ENCODE measurements around the gene RHCG.
"Not testable (repeated sequence)": the region's sequence is repeated elsewhere in the genome, so short reads cannot be mapped to it uniquely, and the experiment has no call there.

Gene RHCG

DNA sequence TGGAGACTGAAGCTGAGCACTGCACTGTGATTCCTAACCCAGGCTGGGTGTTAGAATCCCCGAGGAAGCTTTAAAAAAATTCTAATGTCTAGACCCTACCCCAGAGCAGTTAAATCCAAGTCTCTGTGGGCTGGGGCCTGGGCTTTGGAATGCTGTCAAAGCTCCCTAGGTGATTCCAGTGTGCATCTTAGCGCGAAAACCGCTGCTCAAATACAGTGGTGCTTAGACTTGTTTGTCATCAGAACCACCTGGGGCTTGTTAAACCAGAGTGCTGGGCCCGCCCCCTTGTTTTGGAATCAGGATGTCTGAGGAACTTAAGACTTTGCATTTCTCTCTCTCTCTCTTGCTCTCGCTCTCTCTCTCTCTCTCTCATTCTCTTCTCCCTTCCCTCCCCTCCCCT is 20.7 kb downstream of the RHCG start:
- DNase-seq, result no peak

DNA sequence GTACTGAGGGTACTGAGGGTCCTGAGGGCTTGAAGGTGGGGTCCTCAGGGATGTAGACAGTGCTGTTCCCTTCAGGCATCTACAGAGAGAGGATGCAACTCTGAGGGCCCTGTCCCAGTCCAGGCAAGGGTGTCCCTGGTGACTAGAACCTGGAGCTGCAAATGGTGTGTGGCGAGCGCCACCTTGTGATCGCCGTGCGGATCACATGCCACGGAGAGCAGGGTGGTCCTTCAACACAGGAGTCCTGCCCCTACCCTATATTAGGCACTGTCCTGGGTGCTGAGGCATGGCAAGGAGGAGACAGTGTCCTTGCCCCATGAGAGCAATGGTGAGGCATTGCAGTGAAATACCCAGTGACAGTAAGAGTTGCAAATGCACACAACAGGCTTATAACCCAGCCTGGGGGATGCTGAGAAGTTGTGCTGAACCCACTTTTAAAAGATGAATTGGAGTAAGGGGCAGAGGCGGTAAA is 23.6 kb downstream of the RHCG start:
- peak; percentile 3 for DNase-seq

DNA sequence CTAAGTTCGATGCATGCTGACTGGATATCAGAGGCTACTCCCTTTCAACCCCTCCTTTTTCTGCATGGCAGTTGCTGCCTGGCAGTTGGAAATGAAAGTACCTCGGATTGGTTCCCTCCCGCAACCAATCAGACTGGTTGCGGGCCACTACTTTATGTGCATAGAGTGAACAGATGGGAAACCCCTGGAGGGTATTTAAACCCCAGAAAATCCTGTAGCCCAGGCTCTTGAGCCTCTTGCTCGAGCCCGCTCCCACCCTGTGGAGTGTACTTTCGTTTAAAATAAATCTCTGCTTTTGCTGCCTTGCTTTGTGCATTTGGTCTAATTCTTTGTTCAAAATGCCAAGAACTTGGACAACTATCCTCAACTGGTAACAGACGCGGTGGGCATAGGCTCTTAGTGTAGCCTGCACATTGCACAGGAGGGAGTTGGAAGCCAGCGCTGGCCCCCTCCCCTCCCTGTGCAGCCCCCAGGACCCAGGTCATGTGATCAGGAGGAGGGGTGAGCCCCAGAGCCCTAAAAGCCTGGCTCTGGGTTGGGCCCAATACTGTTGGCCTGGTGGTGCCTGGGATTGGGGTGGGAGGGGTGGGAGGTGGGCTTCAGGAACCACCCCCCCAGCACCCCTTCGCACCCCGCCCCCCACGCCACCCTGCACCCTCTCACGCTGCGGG is 26.8 kb downstream of the RHCG start:
- DNase-seq, result no peak

- not testable (repeated sequence) for DNase-seq
Measured at GRCh38 chr15:89468813-89469212, 27.6 kb downstream of the RHCG start.

- DNase-seq, result no peak
Measured at GRCh38 chr15:89463113-89463512, 33.3 kb downstream of the RHCG start.

GRCh38 chr15:89462198-89462912 is 34.0 kb downstream of the RHCG start:
- DNase-seq, result no peak

DNA sequence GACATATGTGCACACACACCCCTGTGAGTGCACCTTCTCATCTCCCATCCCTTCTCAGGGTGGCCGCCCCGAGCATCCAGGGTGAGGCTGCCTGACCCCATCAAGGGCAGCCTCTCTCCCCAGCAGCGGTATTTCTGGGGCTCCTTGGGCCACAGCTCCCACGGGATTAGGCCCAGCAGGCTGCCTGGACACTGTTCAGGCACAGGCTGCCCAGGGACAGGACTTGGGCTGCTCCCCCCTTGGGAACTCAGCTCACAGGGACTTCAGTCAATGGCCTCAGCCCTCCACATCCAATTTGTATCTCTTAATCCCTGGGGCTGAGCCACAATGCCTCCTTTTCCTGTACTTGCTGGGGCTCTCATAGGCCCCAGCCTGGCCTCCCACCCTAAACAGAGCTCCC is 35.0 kb downstream of the RHCG start:
- no peak for DNase-seq

DNA sequence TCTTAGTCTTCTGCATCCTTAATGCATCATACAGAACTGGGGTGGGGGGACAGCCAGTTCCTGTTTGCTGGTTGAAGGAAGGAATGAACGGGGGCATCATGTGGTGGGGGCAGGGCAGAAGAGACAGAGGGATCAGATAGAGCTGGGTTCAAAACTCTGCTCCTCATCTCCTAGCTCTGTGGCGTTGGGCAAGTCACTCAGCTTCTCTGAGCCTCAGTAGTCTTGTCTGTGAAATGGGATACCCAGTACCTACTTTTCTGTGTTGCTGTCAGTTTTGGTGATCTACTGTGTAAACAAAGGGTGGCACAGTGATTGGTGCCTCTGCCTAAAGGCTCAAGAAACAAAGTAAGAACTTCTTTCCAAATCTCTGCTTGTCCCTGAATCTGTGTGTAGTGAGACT is 36.3 kb downstream of the RHCG start:
- no peak for DNase-seq

- DNase-seq, result no peak
Measured at GRCh38 chr15:89459271-89460038, 36.9 kb downstream of the RHCG start.

DNA sequence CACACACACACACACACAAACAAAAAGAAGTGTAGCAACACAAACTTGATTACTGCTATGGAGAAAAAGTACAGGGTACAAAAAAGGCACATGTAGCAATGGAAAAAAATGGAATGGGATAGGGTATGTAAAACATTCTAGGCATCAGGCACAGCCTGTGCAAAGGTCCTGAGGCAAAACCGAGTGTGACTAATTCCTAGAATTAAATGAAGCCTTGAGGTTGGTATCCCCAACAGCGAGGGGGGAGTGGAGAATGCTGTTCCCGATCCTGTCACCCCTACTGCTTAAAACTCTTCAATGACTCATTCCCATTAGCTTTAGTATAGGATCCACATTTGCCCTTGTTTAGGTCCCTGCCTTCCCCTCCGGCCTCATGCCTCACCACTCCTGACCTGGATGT is 37.9 kb downstream of the RHCG start:
- DNase-seq, result no peak

DNA sequence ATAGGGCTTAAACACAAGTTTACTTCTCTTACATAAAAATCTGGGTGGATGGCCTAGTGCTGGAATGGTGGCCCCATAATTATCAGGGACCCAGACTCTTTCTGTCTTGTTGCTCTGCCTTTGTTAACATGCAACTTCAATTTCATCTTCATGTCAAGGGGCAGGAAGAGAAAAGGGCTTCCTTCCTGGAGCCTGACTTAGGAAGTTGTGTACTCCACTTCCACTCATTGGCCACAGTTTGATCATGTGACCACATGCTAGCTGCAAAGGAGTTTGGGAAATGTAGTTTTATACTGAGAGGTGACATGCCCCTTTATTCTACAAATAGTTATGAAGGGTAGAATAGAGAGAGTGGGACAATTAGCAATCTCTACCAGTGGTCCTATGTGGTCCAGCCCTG is 39.3 kb downstream of the RHCG start:
- peak; percentile 3 for DNase-seq

DNA sequence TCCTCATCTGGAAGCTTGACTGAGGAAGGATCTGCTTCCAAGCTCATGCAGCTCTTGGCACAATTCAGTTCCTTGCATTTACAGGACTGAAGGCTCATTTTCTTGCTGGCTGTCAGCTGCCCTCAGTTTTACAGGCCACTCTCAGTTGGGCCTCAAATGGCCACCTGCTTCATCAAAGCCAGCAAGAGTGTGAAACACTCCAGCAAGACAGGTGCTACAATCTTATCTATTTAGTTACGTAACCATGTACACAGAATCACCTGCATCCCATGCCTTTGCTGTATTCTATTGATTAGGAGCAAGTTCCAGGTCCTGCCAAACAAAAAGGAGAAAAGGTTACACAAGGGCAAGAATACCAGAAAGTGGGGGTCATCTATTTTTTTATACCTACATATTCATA is 40.8 kb downstream of the RHCG start:
- peak; percentile 23 for DNase-seq

DNA sequence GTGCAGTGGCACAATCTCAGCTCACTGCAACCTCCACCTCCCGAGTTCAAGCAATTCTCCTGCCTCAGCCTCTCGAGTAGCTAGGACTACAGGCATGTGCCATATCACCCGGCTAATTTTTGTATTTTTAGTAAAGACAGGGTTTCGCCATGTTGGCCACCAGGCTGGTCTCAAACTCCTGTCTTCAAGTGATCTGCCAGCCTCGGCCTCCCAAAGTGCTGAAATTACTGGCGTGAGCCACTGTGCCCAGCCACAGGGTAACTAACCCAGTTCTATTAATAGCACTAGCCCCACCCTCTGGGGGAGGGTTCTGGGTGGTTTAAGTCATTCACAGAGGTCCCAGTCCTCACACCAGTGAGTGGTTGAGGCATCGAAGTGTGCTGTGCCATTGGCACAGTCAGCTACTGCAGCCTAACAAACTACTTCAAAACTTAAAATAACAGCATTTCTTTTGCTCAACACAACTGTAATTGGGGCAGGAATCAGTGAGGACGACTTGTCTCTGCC is 44.0 kb downstream of the RHCG start:
- no peak for DNase-seq

GRCh38 chr15:89451846-89452245 is 44.5 kb downstream of the RHCG start:
- no peak for DNase-seq

DNA sequence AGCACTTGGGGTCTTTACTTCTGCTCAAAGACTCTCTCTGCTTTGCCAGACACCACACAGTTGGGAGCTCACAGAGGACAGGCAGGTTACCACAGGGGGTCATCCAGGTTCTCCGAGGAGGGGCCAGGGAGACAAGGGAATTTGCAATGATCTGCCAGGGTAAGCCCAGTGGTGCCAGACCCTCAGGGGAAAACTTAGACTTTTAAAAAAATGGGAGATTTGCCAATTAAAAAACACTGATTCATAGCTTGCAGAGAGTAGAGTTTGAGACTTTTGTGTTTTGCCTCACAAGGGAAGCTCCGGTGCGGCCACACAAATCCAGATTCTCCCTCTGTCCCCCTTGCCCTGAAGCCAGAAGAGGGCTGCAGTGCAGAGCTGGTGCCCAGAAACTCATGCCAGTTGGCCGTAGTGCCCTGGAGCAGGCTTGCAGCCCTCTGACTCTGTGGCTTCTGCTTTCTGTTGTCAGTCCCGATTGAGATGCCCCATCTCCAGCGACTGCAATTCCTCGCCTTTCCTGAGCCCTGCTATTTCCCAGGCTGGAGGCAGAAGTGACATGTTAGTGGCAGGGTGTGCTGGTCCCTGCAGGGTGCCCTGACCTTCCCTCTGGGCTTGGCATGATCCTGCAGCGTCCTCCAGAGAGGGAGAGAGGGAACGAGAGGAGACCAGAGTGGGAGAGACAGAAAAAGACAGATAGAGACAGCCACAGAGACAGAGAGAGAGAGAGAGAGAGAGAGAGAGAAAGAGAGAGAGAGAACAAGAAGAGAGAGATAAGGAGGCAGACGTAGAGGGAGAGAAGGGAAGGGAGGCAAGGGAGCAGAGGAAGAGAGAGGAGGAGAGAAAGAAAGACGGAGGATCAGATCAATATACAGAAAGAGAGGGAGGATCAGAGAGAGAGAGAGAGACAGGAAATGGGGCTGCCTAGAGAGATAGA is 46.0 kb downstream of the RHCG start:
- DNase-seq, result no peak

DNA sequence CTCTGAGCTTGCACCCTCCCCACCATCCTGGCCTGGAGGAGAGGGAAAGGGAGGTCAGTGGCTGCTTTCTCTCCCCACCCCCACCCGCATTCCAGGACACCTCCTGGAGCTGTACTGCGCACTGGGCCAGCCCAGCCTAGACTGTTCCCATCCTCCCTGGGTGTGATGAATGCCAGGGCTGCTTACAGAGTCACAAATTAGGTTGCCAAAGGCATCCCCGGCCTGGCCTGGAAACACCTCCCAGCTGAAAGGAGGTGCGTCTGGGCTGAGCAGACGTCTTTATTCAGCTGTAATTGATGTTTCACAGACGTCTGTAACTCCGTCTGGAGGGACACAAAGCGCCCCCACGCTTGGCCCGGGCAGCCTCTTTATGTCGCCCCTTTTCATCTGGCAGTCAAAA is 47.6 kb downstream of the RHCG start:
- DNase-seq, result no peak

GRCh38 chr15:89447676-89448075 is 48.7 kb downstream of the RHCG start:
- DNase-seq, result no peak

- DNase-seq, result no peak
Measured at GRCh38 chr15:89446255-89446891, 50.0 kb downstream of the RHCG start.

DNA sequence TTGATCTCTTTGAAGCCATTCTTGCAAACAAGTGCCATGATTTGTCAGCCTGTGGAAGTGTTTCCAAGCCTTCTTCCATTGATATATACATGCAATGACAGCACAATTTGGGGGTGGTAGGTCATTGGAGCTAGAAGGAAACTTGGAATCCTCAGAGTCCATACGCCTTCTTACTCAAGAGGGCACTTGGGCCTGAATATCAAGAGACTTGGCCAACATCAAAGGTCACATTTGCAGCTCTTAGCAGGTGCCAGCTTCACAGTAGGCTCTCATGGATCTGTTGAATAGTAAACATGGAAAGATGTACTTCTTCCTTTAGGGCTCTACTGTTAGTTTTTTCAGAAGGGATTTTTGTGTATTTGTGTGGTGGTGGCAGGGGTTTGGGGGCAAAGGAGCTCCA is 50.9 kb downstream of the RHCG start:
- DNase-seq, result no peak

DNA sequence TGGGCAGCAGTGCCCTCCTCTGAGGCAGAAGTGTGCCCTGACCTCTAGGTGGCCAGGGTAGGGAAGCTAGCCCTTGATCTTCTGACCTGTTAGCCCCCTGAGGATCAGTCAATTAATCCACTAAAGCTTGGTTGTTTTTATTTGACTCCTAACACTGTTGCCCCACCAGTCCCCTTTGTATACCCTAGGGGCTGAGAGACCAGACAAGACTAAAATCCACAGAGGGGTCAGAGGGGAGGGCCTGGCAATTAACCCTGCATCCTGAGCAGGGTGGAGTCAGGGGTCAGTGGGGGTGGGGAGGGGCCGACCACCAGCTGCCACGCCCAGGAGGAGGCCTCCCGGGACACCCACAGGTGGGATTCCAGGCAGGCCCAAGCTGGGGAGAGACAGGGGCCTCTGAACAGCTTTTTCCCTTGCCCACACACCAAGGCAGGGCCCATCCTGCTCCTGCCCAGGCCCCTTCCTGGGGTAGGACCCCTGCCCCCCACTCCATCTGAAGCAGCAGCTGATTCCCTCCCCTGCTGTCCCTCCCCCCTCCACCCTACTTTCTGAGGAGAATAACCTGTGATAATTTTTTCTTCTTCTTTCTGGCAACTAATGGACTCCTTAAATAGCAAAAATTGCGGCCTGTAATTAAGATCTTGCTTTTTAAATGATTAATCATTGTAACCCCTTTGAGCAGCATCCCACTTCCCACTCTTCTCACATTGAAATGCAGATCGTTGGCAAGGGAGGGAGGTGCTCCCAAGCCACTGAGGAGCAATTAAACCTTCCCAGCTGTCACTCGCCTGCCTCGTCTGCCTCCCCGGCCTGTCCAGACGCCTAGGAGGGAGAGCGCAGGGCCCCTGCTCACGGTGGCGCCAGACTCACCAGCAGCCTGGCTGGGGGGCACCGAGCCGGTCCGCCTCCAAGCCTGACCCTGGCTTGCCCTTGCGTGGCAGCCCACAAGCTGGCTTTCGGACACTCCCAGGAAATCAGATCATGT is 51.9 kb downstream of the RHCG start:
- no peak for DNase-seq

DNA sequence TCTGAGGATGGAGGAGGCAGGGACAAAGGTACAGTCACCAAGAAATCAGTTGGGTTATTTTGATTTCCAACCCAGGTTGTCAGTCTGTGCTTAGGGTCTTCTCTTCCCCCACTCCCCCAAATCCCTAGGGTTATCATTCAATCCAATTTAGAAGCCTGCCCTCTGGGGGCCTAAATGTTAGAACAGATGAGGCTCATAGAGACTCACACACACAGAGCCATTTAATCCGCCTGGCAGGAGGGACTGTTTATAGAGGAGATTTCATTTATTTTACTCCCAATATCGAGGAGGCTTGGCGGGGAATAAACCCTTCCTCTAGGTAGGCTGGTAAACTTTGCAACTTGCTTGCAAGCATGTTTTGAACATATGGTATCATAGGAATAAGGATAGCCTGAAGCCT is 52.8 kb downstream of the RHCG start:
- no peak for DNase-seq

Data from NCI-H510A treated with DMSO at 0.1 percent for 48 hours (cell line).